H9 (cell line): ENCODE results near the gene HSPB2. TPM values are rescaled to one million over a fixed set of nuclear protein-coding genes. Genes with fewer than 3 reads are reported as not detected.

Experiments used
- DNase-seq: peaks from one replicate; pipeline ENCODE4 v3.0.0-alpha.2; 2017
- H2AFZ ChIP-seq: one replicate; pipeline ENCODE4 v1.6.1; 2013; ENCODE audit warnings: mild to moderate bottlenecking, low read length, control low read depth, moderate library complexity
- H2AK5ac ChIP-seq: 2 replicates; pipeline ENCODE4 v1.6.1; 2013; ENCODE audit warnings: low read length, control low read depth, mixed read lengths; ENCODE audit not compliant: insufficient read length
- H2BK120ac ChIP-seq: one replicate; pipeline ENCODE4 v1.6.1; 2013; ENCODE audit warnings: low read depth, mild to moderate bottlenecking, low read length, control low read depth, inconsistent platforms; ENCODE audit not compliant: poor library complexity, severe bottlenecking
- H2BK12ac ChIP-seq: 2 replicates; pipeline ENCODE4 v1.6.1; 2013; ENCODE audit warnings: low read length, control low read depth, mixed read lengths, low read depth; ENCODE audit not compliant: insufficient read length
- H2BK15ac ChIP-seq: 2 replicates; pipeline ENCODE4 v1.6.1; 2013; ENCODE audit warnings: low read depth, low read length, control low read depth
- H2BK20ac ChIP-seq: one replicate; pipeline ENCODE4 v1.6.1; 2013; ENCODE audit warnings: low read depth, mild to moderate bottlenecking, low read length, control low read depth, inconsistent platforms; ENCODE audit not compliant: poor library complexity, severe bottlenecking
- H2BK5ac ChIP-seq: 2 replicates; pipeline ENCODE4 v1.6.1; 2013; ENCODE audit warnings: low read length, control low read depth, mixed read lengths; ENCODE audit not compliant: insufficient read length
- H3K14ac ChIP-seq: 2 replicates; pipeline ENCODE4 v1.6.1; 2013; ENCODE audit warnings: low read length, control low read depth; ENCODE audit not compliant: insufficient read depth
- H3K18ac ChIP-seq: 2 replicates; pipeline ENCODE4 v1.6.1; 2013; ENCODE audit warnings: low read depth, mild to moderate bottlenecking, mixed read lengths, low read length, control low read depth; ENCODE audit not compliant: insufficient read length
- H3K23ac ChIP-seq: 2 replicates; pipeline ENCODE4 v1.6.1; 2013; ENCODE audit warnings: low read length, control low read depth, mixed read lengths, low read depth; ENCODE audit not compliant: insufficient read length
- H3K23me2 ChIP-seq: 2 replicates; pipeline ENCODE4 v1.6.1; 2013; ENCODE audit warnings: low read depth, mild to moderate bottlenecking, mixed read lengths, low read length, control low read depth; ENCODE audit not compliant: insufficient read length, poor library complexity, severe bottlenecking
- H3K27ac ChIP-seq: 2 replicates; pipeline ENCODE4 v1.5.1; 2013; ENCODE audit warnings: low read length, control low read depth, mixed read lengths, low read depth; ENCODE audit not compliant: insufficient read length
- H3K27me3 ChIP-seq: 2 replicates; pipeline ENCODE4 v1.6.1; 2013; ENCODE audit warnings: low read length, control low read depth, inconsistent platforms; ENCODE audit not compliant: insufficient read depth
- H3K4ac ChIP-seq: 2 replicates; pipeline ENCODE4 v1.6.1; 2013; ENCODE audit warnings: low read depth, mild to moderate bottlenecking, control low read depth, inconsistent platforms, low read length, moderate library complexity
- H3K4me1 ChIP-seq: 2 replicates; pipeline ENCODE4 v1.6.1; 2013; ENCODE audit warnings: low read length, control low read depth, inconsistent platforms; ENCODE audit not compliant: insufficient read depth
- H3K4me2 ChIP-seq: 2 replicates; pipeline ENCODE4 v1.6.1; 2013; ENCODE audit warnings: low read length, control low read depth, mixed read lengths; ENCODE audit not compliant: insufficient read length, insufficient read depth
- H3K56ac ChIP-seq: 2 replicates; pipeline ENCODE4 v1.6.1; 2013; ENCODE audit warnings: low read depth, mild to moderate bottlenecking, mixed read lengths, low read length, control low read depth; ENCODE audit not compliant: insufficient read length
- H3K79me1 ChIP-seq: 2 replicates; pipeline ENCODE4 v1.6.1; 2013; ENCODE audit warnings: low read depth, mild to moderate bottlenecking, moderate library complexity, low read length, control low read depth, inconsistent platforms; ENCODE audit not compliant: insufficient read depth, poor library complexity, severe bottlenecking
- H3K79me2 ChIP-seq: 2 replicates; pipeline ENCODE4 v1.6.1; 2013; ENCODE audit warnings: low read length, control low read depth, inconsistent platforms; ENCODE audit not compliant: insufficient read depth
- H3K9ac ChIP-seq: 2 replicates; pipeline ENCODE4 v1.6.1; 2013; ENCODE audit warnings: low read length, control low read depth, mixed read lengths; ENCODE audit not compliant: insufficient read length; ENCODE audit errors: extremely low read depth
- H3K9me3 ChIP-seq: one replicate; pipeline ENCODE4 v1.6.1; 2013; ENCODE audit warnings: low read depth, low read length, inconsistent platforms; ENCODE audit not compliant: control insufficient read depth
- H3T11ph ChIP-seq: one replicate; pipeline ENCODE4 v1.6.1; 2013; ENCODE audit warnings: mild to moderate bottlenecking, low read length, control low read depth, inconsistent platforms
- H4K20me1 ChIP-seq: one replicate; pipeline ENCODE4 v1.6.1; 2013; ENCODE audit not compliant: control insufficient read depth, insufficient read length, insufficient read depth
- H4K5ac ChIP-seq: 2 replicates; pipeline ENCODE4 v1.6.1; 2013; ENCODE audit warnings: low read depth, mild to moderate bottlenecking, mixed read lengths, low read length, control low read depth; ENCODE audit not compliant: insufficient read length
- H4K8ac ChIP-seq: replicated peaks from 2 replicates; pipeline ENCODE4 v1.6.1; 2013; ENCODE audit warnings: low read length, control low read depth, mixed read lengths, low read depth; ENCODE audit not compliant: insufficient read length
- H4K91ac ChIP-seq: 2 replicates; pipeline ENCODE4 v1.6.1; 2013; ENCODE audit warnings: low read depth, mild to moderate bottlenecking, moderate library complexity, mixed read lengths, low read length, control low read depth; ENCODE audit not compliant: insufficient read length
- H3K27ac Mint-ChIP-seq, 3 experiments: 2 replicates in 2 of 3; 3 replicates in 1 of 3; pipeline ENCODE4 v1.8.0; 2020 to 2021; ENCODE audit warnings: mixed read lengths in 3 of 3, mild to moderate bottlenecking in 1 of 3, moderate library complexity in 1 of 3
- H3K27me3 Mint-ChIP-seq: 2 replicates; pipeline ENCODE4 v1.8.0; 2021; ENCODE audit warnings: low read depth, mild to moderate bottlenecking, moderate library complexity, mixed read lengths
- H3K36me3 Mint-ChIP-seq, 3 experiments: 2 replicates in 2 of 3; 3 replicates in 1 of 3; pipeline ENCODE4 v1.8.0; 2020 to 2021; ENCODE audit warnings: low read depth in 3 of 3, mixed read lengths in 3 of 3; ENCODE audit not compliant: insufficient read depth in 1 of 3
- H3K4me1 Mint-ChIP-seq, 2 experiments: 2 replicates each; pipeline ENCODE4 v1.8.0; 2020; ENCODE audit warnings: mixed read lengths in 2 of 2
- H3K4me3 Mint-ChIP-seq, 2 experiments: 2 replicates in 1 of 2; 3 replicates in 1 of 2; pipeline ENCODE4 v1.8.0; 2020 to 2021; ENCODE audit warnings: mild to moderate bottlenecking in 2 of 2, mixed read lengths in 2 of 2, moderate library complexity in 1 of 2
- H3K9me3 Mint-ChIP-seq, 2 experiments: 2 replicates in 1 of 2; 3 replicates in 1 of 2; pipeline ENCODE4 v1.8.0; 2020; ENCODE audit warnings: mild to moderate bottlenecking in 2 of 2, mixed read lengths in 2 of 2, moderate library complexity in 1 of 2
- WGBS: extraction: QIAGEN DNeasy Blood & Tissue Kit; methylation state at CpG from one replicate; pipeline ENCODE4 v1.1.7; 2013; ENCODE audit warnings: missing lambda C conversion rate, low lambda C conversion rate, mixed read lengths; ENCODE audit not compliant: insufficient read length; ENCODE audit errors: extremely low coverage; 5-methylcytosine and 5-hydroxymethylcytosine counted together
- total RNA-seq: library from RNA; stranded (reverse); gene quantifications from 2 replicates; pipeline ENCODE4 v1.2.1, GENCODE V29; 2021
- TF ChIP-seq, protein P1 (sequence below): fragments of 200-600 bp; sonication (generic); conservative IDR thresholded peaks from 3 replicates; pipeline ENCODE4 v1.8.0; 2021; ENCODE audit warnings: antibody characterized with exemption, mild to moderate bottlenecking

Gene HSPB2
- total RNA-seq, 1 experiment from 2014 or later = 0.22 TPM

DNA sequence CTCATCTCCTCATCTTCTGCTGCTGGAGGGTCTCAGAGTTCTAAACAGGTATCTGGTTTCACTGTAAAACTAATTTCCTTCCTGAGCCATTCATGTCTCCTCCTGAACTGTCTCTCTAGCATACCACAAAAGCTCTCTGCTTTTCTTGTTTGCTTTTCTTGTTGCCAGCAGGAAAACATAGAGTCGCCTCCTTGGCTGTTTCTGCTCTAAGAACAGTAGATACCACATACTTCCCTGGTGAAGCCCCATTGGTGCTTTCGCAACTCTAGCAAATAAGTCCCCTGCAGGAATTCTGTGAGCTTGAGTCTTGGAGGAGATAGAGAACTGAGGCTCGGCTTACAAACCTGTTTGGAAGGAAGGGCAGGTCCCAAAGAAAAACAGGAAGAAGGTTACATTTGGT lies 31.6 kb downstream of the HSPB2 start:
- no peak overlapping the region for H2BK5ac ChIP-seq
- no peak overlapping the region for H2BK12ac ChIP-seq
- no peak overlapping the region for H2AK5ac ChIP-seq
- H3K56ac ChIP-seq = no peak overlapping the region
- no peaks in the 10 kb centered on the region for H3K79me1 ChIP-seq
- no peaks in the 10 kb centered on the region for H4K20me1 ChIP-seq
- no peak overlapping the region for H2BK20ac ChIP-seq
- Mint-ChIP-seq H3K27ac (peak overlapping the region in 1 of 3 experiments; percentile 75; a peak in 2 of 7 replicates), H3K27me3 (no peaks in the 10 kb centered on the region), H3K4me3 (no peak overlapping the region), H3K36me3 (no peaks in the 10 kb centered on the region), H3K9me3 (no peaks in the 10 kb centered on the region), H3K4me1 (peaks cover 11 to 19% of the 10 kb centered on the region in 2 experiments)
- no peak overlapping the region for H3K18ac ChIP-seq
- H3K79me2 ChIP-seq = no peaks in the 10 kb centered on the region; the same call in 1 of the 2 replicates
- no peak overlapping the region for H2BK120ac ChIP-seq
- H3K23ac ChIP-seq = no peak overlapping the region
- no peaks in the 10 kb centered on the region; the same call in 1 of the 2 replicates for H3K27me3 ChIP-seq
- no CpG with 5 or more reads among the region's 3 CpGs for WGBS
- H4K5ac ChIP-seq = no peak overlapping the region
- H4K8ac ChIP-seq = no peak overlapping the region
- H2BK15ac ChIP-seq = no peak overlapping the region
- H3T11ph ChIP-seq = no peak overlapping the region
- H2AFZ ChIP-seq = no peak overlapping the region
- H3K23me2 ChIP-seq = no peaks in the 10 kb centered on the region
- no peaks in the 10 kb centered on the region for H3K9me3 ChIP-seq
- H3K14ac ChIP-seq = no peak overlapping the region
- TF ChIP-seq, protein P1, sequence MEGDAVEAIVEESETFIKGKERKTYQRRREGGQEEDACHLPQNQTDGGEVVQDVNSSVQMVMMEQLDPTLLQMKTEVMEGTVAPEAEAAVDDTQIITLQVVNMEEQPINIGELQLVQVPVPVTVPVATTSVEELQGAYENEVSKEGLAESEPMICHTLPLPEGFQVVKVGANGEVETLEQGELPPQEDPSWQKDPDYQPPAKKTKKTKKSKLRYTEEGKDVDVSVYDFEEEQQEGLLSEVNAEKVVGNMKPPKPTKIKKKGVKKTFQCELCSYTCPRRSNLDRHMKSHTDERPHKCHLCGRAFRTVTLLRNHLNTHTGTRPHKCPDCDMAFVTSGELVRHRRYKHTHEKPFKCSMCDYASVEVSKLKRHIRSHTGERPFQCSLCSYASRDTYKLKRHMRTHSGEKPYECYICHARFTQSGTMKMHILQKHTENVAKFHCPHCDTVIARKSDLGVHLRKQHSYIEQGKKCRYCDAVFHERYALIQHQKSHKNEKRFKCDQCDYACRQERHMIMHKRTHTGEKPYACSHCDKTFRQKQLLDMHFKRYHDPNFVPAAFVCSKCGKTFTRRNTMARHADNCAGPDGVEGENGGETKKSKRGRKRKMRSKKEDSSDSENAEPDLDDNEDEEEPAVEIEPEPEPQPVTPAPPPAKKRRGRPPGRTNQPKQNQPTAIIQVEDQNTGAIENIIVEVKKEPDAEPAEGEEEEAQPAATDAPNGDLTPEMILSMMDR = no peak
- no peak for DNase-seq
- H3K27ac ChIP-seq = no peak overlapping the region
- H3K9ac ChIP-seq = no peak overlapping the region
- H4K91ac ChIP-seq = no peak overlapping the region
- no peak overlapping the region for H3K4ac ChIP-seq
- H3K4me2 ChIP-seq = no peak overlapping the region
- no peaks in the 10 kb centered on the region; the same call in 1 of the 2 replicates for H3K4me1 ChIP-seq
